ENCODE measurements around the gene SH3GL1.

DNA sequence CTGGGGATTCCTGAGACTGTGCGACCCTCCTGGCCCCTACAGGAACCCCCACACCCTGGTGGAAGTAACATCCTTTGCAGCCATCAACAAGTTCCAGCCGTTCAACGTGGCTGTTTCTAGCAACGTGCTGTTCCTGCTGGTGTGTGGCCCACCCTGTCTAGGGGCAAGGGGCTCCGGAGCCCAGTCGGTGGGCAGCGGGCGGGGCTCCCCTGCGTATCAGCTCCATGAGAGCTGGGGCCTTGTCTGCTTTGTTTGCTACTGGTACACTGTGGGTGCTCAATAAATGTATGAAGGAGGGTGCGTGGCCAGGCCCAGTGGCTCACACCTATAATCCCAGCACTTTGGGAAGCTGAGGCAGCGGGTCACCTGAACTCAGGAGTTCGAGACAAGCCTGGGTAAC lies 46.1 kb downstream of the SH3GL1 start:
- TF ChIP-seq CTCF (IDR thresholded peaks at IDR 0.05 in 8 of 11, conservative IDR thresholded peaks at IDR 0.05 in 3 of 11) (no peak), POLR2A (IDR thresholded peaks at IDR 0.05) (no peak)

Measured in spleen (tissue), 7 donors.